GM06990 (cell line): ENCODE measurements around the gene LAMC2.

Source experiments
- DNase-seq: peaks from one replicate; pipeline ENCODE4 v3.0.0-alpha.2; 2011; ENCODE audit not compliant: insufficient read length; ENCODE audit errors: extremely low read depth
- H3K27me3 ChIP-seq: replicated peaks from 2 replicates; pipeline ENCODE4 v1.6.0; 2011; ENCODE audit warnings: low read length; ENCODE audit not compliant: control insufficient read depth, insufficient read depth
- H3K36me3 ChIP-seq: 2 replicates; pipeline ENCODE4 v1.5.1; 2011; ENCODE audit warnings: low read length; ENCODE audit not compliant: control insufficient read depth, insufficient read depth
- H3K4me3 ChIP-seq: replicated peaks from 2 replicates; pipeline ENCODE4 v1.5.1; 2011; ENCODE audit warnings: low read depth, mild to moderate bottlenecking, control low read depth, low read length
- TF ChIP-seq, protein P1 (sequence below): IDR thresholded peaks from 2 replicates; pipeline ENCODE4 v1.5.1; 2011; ENCODE audit warnings: low read length, control low read depth, mild to moderate bottlenecking, inconsistent platforms; ENCODE audit not compliant: insufficient read depth, poor library complexity, severe bottlenecking

LAMC2 gene

GRCh38 chr1:183285256-183285655 lies 99.2 kb downstream of the LAMC2 start:
- no peak for DNase-seq
- Histone ChIP-seq H3K4me3 (no peak overlapping the region), H3K27me3 (no peaks in the 10 kb centered on the region; the same call in none of the 2 replicates), H3K36me3 (no peaks in the 10 kb centered on the region)
- TF ChIP-seq, protein P1, sequence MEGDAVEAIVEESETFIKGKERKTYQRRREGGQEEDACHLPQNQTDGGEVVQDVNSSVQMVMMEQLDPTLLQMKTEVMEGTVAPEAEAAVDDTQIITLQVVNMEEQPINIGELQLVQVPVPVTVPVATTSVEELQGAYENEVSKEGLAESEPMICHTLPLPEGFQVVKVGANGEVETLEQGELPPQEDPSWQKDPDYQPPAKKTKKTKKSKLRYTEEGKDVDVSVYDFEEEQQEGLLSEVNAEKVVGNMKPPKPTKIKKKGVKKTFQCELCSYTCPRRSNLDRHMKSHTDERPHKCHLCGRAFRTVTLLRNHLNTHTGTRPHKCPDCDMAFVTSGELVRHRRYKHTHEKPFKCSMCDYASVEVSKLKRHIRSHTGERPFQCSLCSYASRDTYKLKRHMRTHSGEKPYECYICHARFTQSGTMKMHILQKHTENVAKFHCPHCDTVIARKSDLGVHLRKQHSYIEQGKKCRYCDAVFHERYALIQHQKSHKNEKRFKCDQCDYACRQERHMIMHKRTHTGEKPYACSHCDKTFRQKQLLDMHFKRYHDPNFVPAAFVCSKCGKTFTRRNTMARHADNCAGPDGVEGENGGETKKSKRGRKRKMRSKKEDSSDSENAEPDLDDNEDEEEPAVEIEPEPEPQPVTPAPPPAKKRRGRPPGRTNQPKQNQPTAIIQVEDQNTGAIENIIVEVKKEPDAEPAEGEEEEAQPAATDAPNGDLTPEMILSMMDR, result no peak

- Histone ChIP-seq H3K27me3 (no peaks in the 10 kb centered on the region; the same call in none of the 2 replicates), H3K4me3 (no peak overlapping the region), H3K36me3 (no peaks in the 10 kb centered on the region)
- TF ChIP-seq, protein P1, result no peak
- no peak for DNase-seq
These were observed 99.7 kb downstream of the LAMC2 start for GRCh38 chr1:183285746-183286145.

- Histone ChIP-seq H3K4me3 (no peak overlapping the region), H3K36me3 (no peaks in the 10 kb centered on the region), H3K27me3 (no peaks in the 10 kb centered on the region; the same call in none of the 2 replicates)
- no peak for DNase-seq
- TF ChIP-seq, protein P1, result no peak
These were observed 101.2 kb downstream of the LAMC2 start for GRCh38 chr1:183287191-183287675.

- DNase-seq, result no peak
- Histone ChIP-seq H3K4me3 (no peak overlapping the region), H3K27me3 (no peaks in the 10 kb centered on the region; the same call in none of the 2 replicates), H3K36me3 (no peaks in the 10 kb centered on the region)
- TF ChIP-seq, protein P1, result no peak
These were observed 102.5 kb downstream of the LAMC2 start for GRCh38 chr1:183288583-183288982.

- Histone ChIP-seq H3K27me3 (no peaks in the 10 kb centered on the region; the same call in none of the 2 replicates), H3K36me3 (no peaks in the 10 kb centered on the region), H3K4me3 (no peak overlapping the region)
- TF ChIP-seq, protein P1, result no peak
- no peak for DNase-seq
These were observed 103.0 kb downstream of the LAMC2 start for GRCh38 chr1:183289051-183289496.

DNA sequence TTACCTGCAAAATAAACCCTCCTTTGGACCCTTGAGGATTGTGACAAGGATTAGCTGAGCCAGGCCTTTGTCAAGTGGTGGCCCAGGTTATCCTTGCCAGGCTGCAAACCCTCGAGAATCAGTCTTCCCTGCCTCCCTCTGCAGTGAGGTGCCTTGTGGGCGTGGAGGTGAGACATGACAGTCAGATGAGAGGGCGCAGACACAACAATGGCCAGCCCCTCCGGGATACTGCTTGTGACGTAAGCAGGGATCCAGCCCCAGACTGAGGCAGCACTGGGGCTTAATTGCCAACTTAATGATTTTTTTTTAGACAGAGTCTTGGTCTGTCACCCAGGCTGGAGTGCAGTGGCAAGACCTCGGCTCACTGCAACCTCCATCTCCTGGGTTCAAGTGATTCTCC lies 104.6 kb downstream of the LAMC2 start:
- DNase-seq, result no peak
- TF ChIP-seq, protein P1, result no peak
- Histone ChIP-seq H3K36me3 (no peaks in the 10 kb centered on the region), H3K4me3 (no peak overlapping the region), H3K27me3 (no peaks in the 10 kb centered on the region; the same call in 1 of the 2 replicates)
